ENCODE data around the gene LITAFD. TPM values are rescaled to one million over a fixed set of nuclear protein-coding genes. Genes with fewer than 3 reads are reported as not detected.
"Not testable (repeated sequence)": the region's sequence is repeated elsewhere in the genome, so short reads cannot be mapped to it uniquely, and the experiment has no call there.

The LITAFD gene
- not detected for total RNA-seq
- long read RNA-seq, result 0 reads

GRCh38 chr16:8882041-8882617 is at the start of gene LITAFD:
TSS of gene LITAFD (plus strand) at chr16:8882351. CDS start at chr16:8884356, 2,005 bp downstream.
- DNase-seq, result no peak
- ATAC-seq (ENCODE audit: poor library complexity), result no peak
- intact Hi-C loops (cut with DNase I), result loop anchor here (5.0 kb wide), 1 partner anchor 315 kb away; no protein-coding TSS in a partner anchor

GRCh38 chr16:8832717-8833105 is 49.4 kb upstream of the LITAFD start:
- no peak for DNase-seq
- intact Hi-C loops (cut with DNase I), result no loop called here
- ATAC-seq (ENCODE audit: poor library complexity), result no peak

GRCh38 chr16:8836797-8837196 is 45.4 kb upstream of the LITAFD start:
- intact Hi-C loops (cut with DNase I); ATAC-seq (ENCODE audit: poor library complexity); DNase-seq: not testable (repeated sequence)

GRCh38 chr16:8837594-8837993 is 44.6 kb upstream of the LITAFD start:
- ATAC-seq (ENCODE audit: poor library complexity); intact Hi-C loops (cut with DNase I); DNase-seq: not testable (repeated sequence)

GRCh38 chr16:8842016-8842415 is 40.1 kb upstream of the LITAFD start:
- DNase-seq; ATAC-seq (ENCODE audit: poor library complexity); intact Hi-C loops (cut with DNase I): not testable (repeated sequence)

- DNase-seq; intact Hi-C loops (cut with DNase I); ATAC-seq (ENCODE audit: poor library complexity): not testable (repeated sequence)
Observed at GRCh38 chr16:8843296-8843695, 38.9 kb upstream of the LITAFD start.

- DNase-seq, result no peak
- intact Hi-C loops (cut with DNase I), result no loop called here
- ATAC-seq (ENCODE audit: poor library complexity), result no peak
Observed at GRCh38 chr16:8845699-8846298, 36.4 kb upstream of the LITAFD start.

- no peak for DNase-seq
- intact Hi-C loops (cut with DNase I), result no loop called here
Observed at GRCh38 chr16:8846401-8846932, 35.7 kb upstream of the LITAFD start.

GRCh38 chr16:8847145-8847544 is 35.0 kb upstream of the LITAFD start:
- ATAC-seq (ENCODE audit: poor library complexity) (no peak), DNase-seq (no peak)
- intact Hi-C loops (cut with DNase I), result no loop called here

More at GRCh38 chr16:8846401-8846932, 35.7 kb upstream of the LITAFD start:
- ATAC-seq (ENCODE audit: poor library complexity), result no peak

GRCh38 chr16:8847623-8848022 is 34.5 kb upstream of the LITAFD start:
- DNase-seq (no peak), ATAC-seq (ENCODE audit: poor library complexity) (no peak)
- intact Hi-C loops (cut with DNase I), result no loop called here

GRCh38 chr16:8848231-8848938 is 33.8 kb upstream of the LITAFD start:
- DNase-seq (no peak), ATAC-seq (ENCODE audit: poor library complexity) (peak; percentile 6)
- intact Hi-C loops (cut with DNase I), result no loop called here

GRCh38 chr16:8848939-8849391 is 33.2 kb upstream of the LITAFD start:
- DNase-seq (no peak), ATAC-seq (ENCODE audit: poor library complexity) (no peak)

GRCh38 chr16:8849411-8850011 is 32.6 kb upstream of the LITAFD start:
- no peak for DNase-seq
- intact Hi-C loops (cut with DNase I), result no loop called here
- no peak for ATAC-seq (ENCODE audit: poor library complexity)

More at GRCh38 chr16:8848939-8849391, 33.2 kb upstream of the LITAFD start:
- intact Hi-C loops (cut with DNase I), result no loop called here

GRCh38 chr16:8850279-8850885 is 31.8 kb upstream of the LITAFD start:
- ATAC-seq (ENCODE audit: poor library complexity), result peak; percentile 62
- DNase-seq, result peak; percentile 74
- intact Hi-C loops (cut with DNase I), result no loop called here

- DNase-seq (no peak), ATAC-seq (ENCODE audit: poor library complexity) (no peak)
- intact Hi-C loops (cut with DNase I), result no loop called here
Observed at GRCh38 chr16:8851761-8852403, 30.3 kb upstream of the LITAFD start.

GRCh38 chr16:8852534-8852933 is 29.6 kb upstream of the LITAFD start:
- DNase-seq (no peak), ATAC-seq (ENCODE audit: poor library complexity) (no peak)
- intact Hi-C loops (cut with DNase I), result no loop called here

GRCh38 chr16:8853150-8853549 is 29.0 kb upstream of the LITAFD start:
- ATAC-seq (ENCODE audit: poor library complexity) (no peak), DNase-seq (no peak)
- intact Hi-C loops (cut with DNase I), result no loop called here

- intact Hi-C loops (cut with DNase I), result no loop called here
- no peak for DNase-seq
- no peak for ATAC-seq (ENCODE audit: poor library complexity)
Observed at GRCh38 chr16:8853611-8854010, 28.5 kb upstream of the LITAFD start.
